ENCODE results near the gene STRN3. TPM values are rescaled to one million over a fixed set of nuclear protein-coding genes. Genes with fewer than 3 reads are reported as not detected.

Gene STRN3
- total RNA-seq, 1 donor from 2014 or later = 30.5 TPM

- no peak for DNase-seq (ENCODE audit: low read depth)
- Histone ChIP-seq H3K36me3 (ENCODE audit: control insufficient read depth, insufficient read depth, low read length) (no peaks in the 10 kb centered on the region), H3K4me3 (ENCODE audit: low read depth, low read length) (no peak overlapping the region), H3K27me3 (ENCODE audit: control insufficient read depth, insufficient read depth, low read length) (no peaks in the 10 kb centered on the region)
- TF ChIP-seq CTCF (IDR thresholded peaks at IDR 0.05; ENCODE audit: insufficient read depth, low read length, poor library complexity, severe bottlenecking) = no peak
Observed at GRCh38 chr14:31042300-31042699, 16.1 kb upstream of the STRN3 start.

GRCh38 chr14:31038521-31039166 is 12.5 kb upstream of the STRN3 start:
- Histone ChIP-seq H3K27me3 (ENCODE audit: control insufficient read depth, insufficient read depth, low read length) (no peaks in the 10 kb centered on the region), H3K4me3 (ENCODE audit: low read depth, low read length) (no peak overlapping the region), H3K36me3 (ENCODE audit: control insufficient read depth, insufficient read depth, low read length) (no peaks in the 10 kb centered on the region)
- TF ChIP-seq CTCF (IDR thresholded peaks at IDR 0.05; ENCODE audit: insufficient read depth, low read length, poor library complexity, severe bottlenecking) = no peak
- no peak for DNase-seq (ENCODE audit: low read depth)

GRCh38 chr14:31037709-31038221 is 11.6 kb upstream of the STRN3 start:
- H3K27me3 ChIP-seq (ENCODE audit: control insufficient read depth, insufficient read depth, low read length) = no peaks in the 10 kb centered on the region
- DNase-seq (ENCODE audit: low read depth) = no peak
- no peak for TF ChIP-seq CTCF (IDR thresholded peaks at IDR 0.05; ENCODE audit: insufficient read depth, low read length, poor library complexity, severe bottlenecking)
- H3K4me3 ChIP-seq (ENCODE audit: low read depth, low read length) = no peak overlapping the region
- H3K36me3 ChIP-seq (ENCODE audit: control insufficient read depth, insufficient read depth, low read length) = no peaks in the 10 kb centered on the region

- H3K36me3 ChIP-seq (ENCODE audit: control insufficient read depth, insufficient read depth, low read length) = no peaks in the 10 kb centered on the region
- H3K27me3 ChIP-seq (ENCODE audit: control insufficient read depth, insufficient read depth, low read length) = no peaks in the 10 kb centered on the region
- H3K4me3 ChIP-seq (ENCODE audit: low read depth, low read length) = no peak overlapping the region
- TF ChIP-seq CTCF (IDR thresholded peaks at IDR 0.05; ENCODE audit: insufficient read depth, low read length, poor library complexity, severe bottlenecking) = no peak
- DNase-seq (ENCODE audit: low read depth) = no peak
Observed at GRCh38 chr14:31036552-31036951, 10.4 kb upstream of the STRN3 start.

- H3K27me3 ChIP-seq (ENCODE audit: control insufficient read depth, insufficient read depth, low read length) = no peaks in the 10 kb centered on the region
- no peak for TF ChIP-seq CTCF (IDR thresholded peaks at IDR 0.05; ENCODE audit: insufficient read depth, low read length, poor library complexity, severe bottlenecking)
- DNase-seq (ENCODE audit: low read depth) = no peak
- no peak overlapping the region for H3K4me3 ChIP-seq (ENCODE audit: low read depth, low read length)
- H3K36me3 ChIP-seq (ENCODE audit: control insufficient read depth, insufficient read depth, low read length) = no peaks in the 10 kb centered on the region
Observed at GRCh38 chr14:31030469-31030868, 4.3 kb upstream of the STRN3 start.

Data from kidney epithelial cell (primary cell).